ENCODE results near the gene ARHGEF1. TPM values are rescaled to one million over a fixed set of nuclear protein-coding genes. Genes with fewer than 3 reads are reported as not detected.

Gene ARHGEF1
- total RNA-seq, 1 experiment from 2014 or later: 106 TPM

DNA sequence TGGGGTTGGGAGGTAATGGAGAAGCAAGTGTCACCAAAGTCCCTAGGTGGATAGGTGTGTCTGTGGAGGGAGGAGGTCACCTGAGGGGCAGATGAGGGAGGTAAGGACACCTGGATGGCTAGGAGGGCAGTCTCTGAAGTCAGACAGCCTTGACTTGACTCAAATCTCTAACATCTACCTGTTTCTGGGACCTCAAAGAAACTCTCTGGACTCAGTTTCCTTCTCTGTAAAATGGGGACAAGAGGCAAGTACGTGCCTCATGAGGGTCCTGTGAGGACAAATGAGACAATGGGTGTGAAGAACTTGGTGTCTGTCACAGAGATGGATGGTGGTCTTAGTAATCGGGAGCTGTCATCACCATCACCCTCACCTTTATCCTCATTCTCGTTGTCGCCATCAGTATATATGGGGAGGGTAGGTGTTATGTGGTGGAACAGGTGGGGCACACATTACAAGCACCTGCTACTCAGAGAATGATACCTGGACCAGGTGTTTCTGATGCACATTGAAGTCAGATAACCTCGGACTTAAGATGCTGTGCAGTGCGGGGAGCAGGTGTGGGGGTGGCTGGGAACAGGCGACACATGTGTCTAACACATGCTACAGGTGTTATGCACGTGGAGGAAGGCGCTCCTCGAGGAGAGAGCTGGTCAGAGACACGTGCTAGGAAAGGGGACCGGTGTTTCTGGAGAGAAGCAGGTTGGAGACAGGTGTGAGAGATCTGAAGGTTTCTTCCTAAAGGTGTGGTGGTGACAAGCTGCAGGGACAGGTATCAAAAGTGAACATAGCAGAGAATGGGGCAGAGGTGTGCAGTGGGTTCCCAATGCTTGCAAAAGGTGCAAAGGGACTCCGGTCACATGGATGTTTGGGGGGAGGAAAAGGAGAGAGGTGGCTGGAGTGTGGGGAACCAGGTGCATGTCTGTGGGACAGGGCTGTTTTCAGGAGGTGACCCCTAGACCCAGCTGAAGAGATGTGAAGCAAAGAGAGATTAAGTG, 41.5 kb downstream of the ARHGEF1 start:
- intact Hi-C loops (cut with micrococcal nuclease): no loop called here
- no peak overlapping the region for H3K27ac Mint-ChIP-seq (ENCODE audit: low read depth, unreplicated experiment)
- CTCF ChIA-PET: interaction anchor here (0.5 kb wide), 1 partner anchor 10 kb away, joined by 3 read pairs; no protein-coding TSS in a partner anchor

DNA sequence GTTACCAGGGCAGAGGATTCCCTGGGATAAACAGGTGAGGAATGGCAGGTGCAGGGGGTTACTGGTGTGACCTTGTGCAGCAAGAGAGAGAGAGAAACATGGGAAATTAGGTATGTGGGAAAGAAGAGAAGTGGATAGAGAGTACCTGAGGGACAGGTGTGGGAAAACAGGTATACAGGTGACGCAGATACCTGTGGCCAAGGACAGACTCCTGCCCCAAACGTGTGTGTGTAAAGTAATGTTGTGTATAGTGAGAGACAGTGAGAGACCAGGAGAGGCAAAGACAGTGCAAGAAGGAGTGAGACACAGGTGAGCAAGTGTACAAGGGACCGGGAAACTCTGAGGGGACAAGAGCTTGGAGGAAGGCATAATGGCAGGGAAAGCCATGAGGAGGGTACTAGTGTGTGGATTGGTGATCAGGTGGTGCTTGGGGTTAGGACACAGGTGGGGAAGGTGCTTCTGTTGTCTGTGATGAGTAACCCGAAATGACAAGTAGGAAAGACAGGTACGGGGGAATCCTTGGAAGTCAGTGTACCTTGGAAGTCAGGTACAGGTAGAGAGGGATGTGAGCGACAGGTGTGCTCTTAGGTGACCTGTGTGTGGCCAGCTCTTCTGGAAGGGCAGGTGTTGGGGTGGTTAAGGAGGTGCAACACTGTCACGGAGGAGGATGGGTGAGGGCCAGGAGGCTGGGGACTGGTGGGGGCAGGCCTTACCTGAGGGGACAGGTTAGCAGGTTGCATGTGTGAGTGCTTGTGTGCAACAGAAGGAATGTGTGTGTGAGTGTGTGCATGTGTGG, 42.4 kb downstream of the ARHGEF1 start:
- no TSS peak for BruUV-seq (replicated peaks)
- peaks cover 12% of the 10 kb centered on the region for H3K4me1 Mint-ChIP-seq (ENCODE audit: insufficient read depth, unreplicated experiment)
- POLR2A ChIA-PET: interaction anchor here (0.7 kb wide), 1 partner anchor 39 kb away, joined by 4 read pairs; no protein-coding TSS in a partner anchor

More for the DNA sequence above, 41.5 kb downstream of the ARHGEF1 start:
- peaks cover 31% of the 10 kb centered on the region for H3K27me3 Mint-ChIP-seq (ENCODE audit: insufficient read depth, unreplicated experiment)
- no peak for DNase-seq (ENCODE audit: unreplicated experiment)
- no peaks in the 10 kb centered on the region for H3K36me3 Mint-ChIP-seq (ENCODE audit: insufficient read depth, unreplicated experiment)
- no peak overlapping the region for H3K4me3 Mint-ChIP-seq (ENCODE audit: unreplicated experiment)
- no peaks in the 10 kb centered on the region for H3K9me3 Mint-ChIP-seq (ENCODE audit: unreplicated experiment)
- no peak for TF ChIP-seq CTCF (IDR thresholded peaks at IDR 0.05; ENCODE audit: unreplicated experiment)
- POLR2A ChIA-PET: interaction anchor here (0.7 kb wide), 1 partner anchor 38 kb away, joined by 4 read pairs; no protein-coding TSS in a partner anchor
- H3K4me1 Mint-ChIP-seq (ENCODE audit: insufficient read depth, unreplicated experiment): peaks cover 12% of the 10 kb centered on the region
- no TSS peak for BruUV-seq (replicated peaks)

DNA sequence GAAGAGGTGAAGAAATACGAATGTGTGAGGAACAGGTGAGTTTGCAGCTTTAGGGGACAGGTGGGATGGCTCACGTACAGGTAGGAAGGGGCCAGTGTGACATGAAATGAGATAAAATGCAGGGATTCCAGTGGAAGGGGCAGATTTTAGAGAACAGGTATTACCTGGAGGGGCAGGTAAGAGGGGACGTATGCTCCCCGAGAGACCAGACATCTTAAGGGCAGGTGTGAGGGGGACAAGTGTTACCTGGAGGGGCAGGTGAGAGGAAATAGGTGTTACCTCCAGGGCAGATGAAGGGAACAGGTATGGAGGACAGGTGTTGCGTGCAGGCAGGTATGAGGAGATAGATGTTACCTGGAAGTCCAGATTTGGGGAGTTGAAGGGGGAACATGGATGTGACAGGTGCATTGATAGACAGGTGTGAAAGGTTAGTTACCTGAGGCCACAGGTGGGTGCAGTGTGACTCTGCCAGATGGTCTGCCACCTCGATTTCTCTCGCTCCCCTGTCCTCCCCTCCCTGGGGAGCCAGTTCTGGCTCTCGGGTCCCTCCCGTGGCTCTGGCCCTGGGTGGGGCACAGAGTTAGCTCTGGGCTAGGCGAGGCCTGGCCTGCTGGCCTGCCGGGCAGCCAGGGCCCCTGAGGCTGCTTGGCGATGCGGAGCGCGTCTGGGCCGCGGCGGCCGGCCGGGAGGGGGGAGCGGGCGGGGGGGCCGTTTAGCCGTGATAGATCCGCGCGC, 43.2 kb downstream of the ARHGEF1 start:
- peaks cover 12% of the 10 kb centered on the region for H3K4me1 Mint-ChIP-seq (ENCODE audit: insufficient read depth, unreplicated experiment)
- CTCF ChIA-PET: no interaction called here
- no TSS peak for BruUV-seq (replicated peaks)

More for the DNA sequence above, 42.4 kb downstream of the ARHGEF1 start:
- H3K9me3 Mint-ChIP-seq (ENCODE audit: unreplicated experiment): no peaks in the 10 kb centered on the region
- H3K27me3 Mint-ChIP-seq (ENCODE audit: insufficient read depth, unreplicated experiment): peaks cover 31% of the 10 kb centered on the region
- H3K27ac Mint-ChIP-seq (ENCODE audit: low read depth, unreplicated experiment): no peak overlapping the region
- no peak overlapping the region for H3K4me3 Mint-ChIP-seq (ENCODE audit: unreplicated experiment)
- no peaks in the 10 kb centered on the region for H3K36me3 Mint-ChIP-seq (ENCODE audit: insufficient read depth, unreplicated experiment)
- CTCF ChIA-PET: no interaction called here
- DNase-seq (ENCODE audit: unreplicated experiment): no peak
- no peak for TF ChIP-seq CTCF (IDR thresholded peaks at IDR 0.05; ENCODE audit: unreplicated experiment)
- intact Hi-C loops (cut with micrococcal nuclease): no loop called here

More for the DNA sequence above, 43.2 kb downstream of the ARHGEF1 start:
- no peak overlapping the region for H3K4me3 Mint-ChIP-seq (ENCODE audit: unreplicated experiment)
- H3K9me3 Mint-ChIP-seq (ENCODE audit: unreplicated experiment): no peaks in the 10 kb centered on the region
- no peak for TF ChIP-seq CTCF (IDR thresholded peaks at IDR 0.05; ENCODE audit: unreplicated experiment)
- POLR2A ChIA-PET: no interaction called here
- H3K27ac Mint-ChIP-seq (ENCODE audit: low read depth, unreplicated experiment): no peak overlapping the region
- no peak for DNase-seq (ENCODE audit: unreplicated experiment)
- H3K36me3 Mint-ChIP-seq (ENCODE audit: insufficient read depth, unreplicated experiment): no peaks in the 10 kb centered on the region
- H3K27me3 Mint-ChIP-seq (ENCODE audit: insufficient read depth, unreplicated experiment): peaks cover 27% of the 10 kb centered on the region
- intact Hi-C loops (cut with micrococcal nuclease): no loop called here

Data from MCF 10A (cell line).